Left ventricle myocardium superior (tissue), 1 donor: Measurements from ENCODE around the gene LRRC46. TPM values are rescaled to one million over a fixed set of nuclear protein-coding genes. Genes with fewer than 3 reads are reported as not detected.

Experiments
- ATAC-seq: fragments of 200-7000 bp; cut with Tn5 transposase; one replicate; pipeline ENCODE4 v1.9.1; 2020; ENCODE audit warnings: mild to moderate bottlenecking, moderate library complexity
- DNase-seq: peaks from one replicate; pipeline ENCODE4 v3.0.0-alpha.2; 2020
- intact Hi-C: fragments of 100-400 bp; cut with micrococcal nuclease; formaldehyde crosslinking; loops from one replicate; pipeline ENCODE4 v1.11.0; 2022
- long read RNA-seq: library from polyadenylated mRNA; unstranded; transcript quantifications from one replicate; pipeline ENCODE4 v2.0.0, GENCODE V29; 2021
- total RNA-seq: library from RNA; stranded (reverse); fragmentation: NEBNext Ultra II Directional; extraction: Animal tissue kit (Norgen Biotek cat#: 25700); gene quantifications from one replicate; pipeline ENCODE4 v1.2.1, GENCODE V29; 2021
- donor health status: DM: no; HTN: yes; CAD: no; lungs with severe emphysema.

Gene LRRC46
- total RNA-seq = not detected
- long read RNA-seq = 0 reads

- DNase-seq = peak; percentile 96
- intact Hi-C loops = no loop called here
- ATAC-seq = peak; percentile 97
These were observed at the start of gene LRRC46, which contains the start of gene MRPL10 for GRCh38 chr17:47831003-47831933. Gene LRRC46 (plus strand): TSS chr17:47831670. CDS start chr17:47831990, 320 bp downstream. Gene MRPL10 (minus strand): TSS chr17:47831541. CDS start chr17:47831511, 30 bp downstream.

GRCh38 chr17:47785538-47786123, 45.8 kb upstream of the LRRC46 start:
- ATAC-seq (no peak), DNase-seq (no peak)
- intact Hi-C loops = no loop called here

DNA sequence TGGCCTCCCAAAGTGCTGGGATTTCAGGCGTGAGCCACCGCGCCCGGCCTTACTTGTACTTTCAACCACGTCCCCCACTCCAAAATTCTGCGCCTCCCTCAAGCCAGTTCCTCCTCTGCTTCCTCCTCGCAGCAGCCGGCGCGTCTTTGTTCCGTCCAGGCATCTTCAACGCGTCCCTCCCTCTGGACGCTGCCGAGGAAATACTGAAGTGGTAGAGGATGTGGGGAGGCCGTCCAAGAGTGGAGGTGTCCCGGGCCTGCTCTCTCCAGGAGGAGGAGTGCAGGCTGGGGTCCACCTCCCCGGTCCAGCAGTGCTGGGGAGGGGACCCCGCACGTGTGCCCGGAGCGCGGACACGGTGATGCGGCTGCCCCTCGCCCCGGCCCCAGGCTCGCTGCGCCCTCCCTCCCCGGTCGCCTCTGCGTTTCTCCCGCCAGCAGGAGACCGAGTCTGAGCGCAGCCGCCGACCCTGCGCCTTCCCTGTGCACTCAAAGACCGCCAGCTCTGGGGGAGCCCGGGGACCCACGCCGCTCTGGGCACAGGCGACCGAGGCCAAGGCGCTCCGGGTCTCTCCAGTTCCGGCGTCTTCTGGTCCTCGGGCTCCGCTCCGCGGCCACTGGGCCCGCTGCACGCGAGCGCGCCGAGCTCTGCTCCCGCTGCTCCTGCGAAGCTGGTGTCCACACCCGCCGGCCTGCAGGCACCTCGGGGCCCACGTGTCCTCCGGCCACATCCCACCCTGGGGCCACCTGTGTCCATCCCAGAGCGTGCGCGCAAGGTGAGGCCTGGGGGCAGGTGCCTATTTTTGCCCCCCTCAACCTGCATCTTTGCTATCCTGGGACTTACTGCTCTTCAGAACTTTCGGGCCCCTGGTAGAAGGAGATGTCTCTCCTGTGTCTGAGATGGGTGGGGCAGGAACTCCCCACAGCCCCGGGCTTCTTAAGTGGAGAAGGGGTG, 41.6 kb upstream of the LRRC46 start:
- intact Hi-C loops = no loop called here
- DNase-seq (peak; percentile 72), ATAC-seq (peak; percentile 93)

GRCh38 chr17:47791025-47791424, 40.4 kb upstream of the LRRC46 start:
- intact Hi-C loops = no loop called here
- DNase-seq (no peak), ATAC-seq (no peak)

- no peak for ATAC-seq
- intact Hi-C loops = no loop called here
- no peak for DNase-seq
These were observed 39.0 kb upstream of the LRRC46 start for GRCh38 chr17:47792457-47792856.

DNA sequence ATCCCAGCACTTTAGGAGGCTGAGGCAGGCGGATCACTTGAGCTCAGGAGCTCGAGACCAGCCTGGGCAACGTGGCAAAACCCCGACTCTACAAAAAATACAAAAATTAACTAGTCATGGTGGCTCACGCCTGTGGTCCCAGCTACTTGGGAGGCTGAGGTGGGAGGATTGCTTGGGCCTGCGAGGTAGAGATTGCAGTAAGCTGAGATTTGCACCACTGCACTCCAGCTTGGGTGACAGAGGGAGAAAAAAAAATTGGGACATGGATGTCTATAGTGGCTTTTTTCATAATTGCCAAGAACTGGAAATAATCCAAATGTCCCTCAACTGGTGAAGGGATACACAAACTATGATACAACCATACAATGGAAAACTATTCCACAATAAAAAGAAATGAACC, 38.5 kb upstream of the LRRC46 start:
- ATAC-seq = no peak
- no peak for DNase-seq
- intact Hi-C loops = no loop called here

DNA sequence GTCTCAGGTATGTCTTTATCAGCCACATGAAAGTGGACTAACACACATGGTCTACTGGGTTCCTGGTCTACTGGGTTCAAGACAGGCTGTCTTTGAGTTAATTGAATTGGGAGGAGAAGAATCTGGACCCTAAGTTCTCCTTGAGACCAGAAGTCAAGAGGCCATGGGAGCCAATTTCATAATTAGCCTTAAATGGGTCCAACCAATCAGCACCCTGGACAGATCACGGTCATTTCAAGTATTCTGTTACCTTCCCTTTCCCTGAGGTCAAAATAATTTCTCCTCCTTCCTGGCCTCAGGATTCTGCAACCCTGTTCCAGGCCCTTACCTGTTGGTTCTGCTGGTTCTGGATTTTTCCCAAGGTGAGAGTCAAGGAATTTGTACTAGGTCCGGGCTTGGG, 33.7 kb upstream of the LRRC46 start:
- DNase-seq (no peak), ATAC-seq (no peak)
- intact Hi-C loops = no loop called here

GRCh38 chr17:47800686-47801085, 30.8 kb upstream of the LRRC46 start:
- DNase-seq (no peak), ATAC-seq (no peak)
- intact Hi-C loops = no loop called here

- intact Hi-C loops = no loop called here
- no peak for ATAC-seq
- no peak for DNase-seq
These were observed 30.2 kb upstream of the LRRC46 start for GRCh38 chr17:47801176-47801765.

DNA sequence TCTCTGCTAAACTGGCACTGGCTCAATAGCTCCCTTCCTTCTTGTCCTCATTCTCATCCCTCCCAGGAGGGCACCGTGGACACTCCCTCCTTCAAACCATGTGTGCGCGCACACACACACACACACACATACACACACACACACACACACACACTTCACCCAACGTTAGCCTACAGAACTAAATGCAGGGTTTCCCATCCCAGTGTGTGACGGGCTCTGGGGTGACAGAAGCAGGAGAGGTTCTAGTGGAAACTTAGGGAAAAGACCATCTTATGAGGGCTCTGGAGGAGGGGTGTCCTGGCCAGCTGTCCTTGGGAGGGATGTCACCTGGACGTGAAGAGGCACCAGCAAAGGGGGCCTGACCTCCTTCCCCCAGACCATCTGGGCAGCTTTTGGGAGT, 29.6 kb upstream of the LRRC46 start:
- ATAC-seq = no peak
- no peak for DNase-seq
- intact Hi-C loops = no loop called here

GRCh38 chr17:47802341-47803022, 29.0 kb upstream of the LRRC46 start:
- DNase-seq (no peak), ATAC-seq (peak; percentile 58)
- intact Hi-C loops = no loop called here

- ATAC-seq = no peak
- intact Hi-C loops = no loop called here
- DNase-seq = no peak
These were observed 28.3 kb upstream of the LRRC46 start for GRCh38 chr17:47803201-47803600.

- intact Hi-C loops = no loop called here
- DNase-seq = no peak
- no peak for ATAC-seq
These were observed 27.7 kb upstream of the LRRC46 start for GRCh38 chr17:47803751-47804150.

GRCh38 chr17:47804461-47804860, 27.0 kb upstream of the LRRC46 start:
- DNase-seq (no peak), ATAC-seq (no peak)
- intact Hi-C loops = no loop called here

DNA sequence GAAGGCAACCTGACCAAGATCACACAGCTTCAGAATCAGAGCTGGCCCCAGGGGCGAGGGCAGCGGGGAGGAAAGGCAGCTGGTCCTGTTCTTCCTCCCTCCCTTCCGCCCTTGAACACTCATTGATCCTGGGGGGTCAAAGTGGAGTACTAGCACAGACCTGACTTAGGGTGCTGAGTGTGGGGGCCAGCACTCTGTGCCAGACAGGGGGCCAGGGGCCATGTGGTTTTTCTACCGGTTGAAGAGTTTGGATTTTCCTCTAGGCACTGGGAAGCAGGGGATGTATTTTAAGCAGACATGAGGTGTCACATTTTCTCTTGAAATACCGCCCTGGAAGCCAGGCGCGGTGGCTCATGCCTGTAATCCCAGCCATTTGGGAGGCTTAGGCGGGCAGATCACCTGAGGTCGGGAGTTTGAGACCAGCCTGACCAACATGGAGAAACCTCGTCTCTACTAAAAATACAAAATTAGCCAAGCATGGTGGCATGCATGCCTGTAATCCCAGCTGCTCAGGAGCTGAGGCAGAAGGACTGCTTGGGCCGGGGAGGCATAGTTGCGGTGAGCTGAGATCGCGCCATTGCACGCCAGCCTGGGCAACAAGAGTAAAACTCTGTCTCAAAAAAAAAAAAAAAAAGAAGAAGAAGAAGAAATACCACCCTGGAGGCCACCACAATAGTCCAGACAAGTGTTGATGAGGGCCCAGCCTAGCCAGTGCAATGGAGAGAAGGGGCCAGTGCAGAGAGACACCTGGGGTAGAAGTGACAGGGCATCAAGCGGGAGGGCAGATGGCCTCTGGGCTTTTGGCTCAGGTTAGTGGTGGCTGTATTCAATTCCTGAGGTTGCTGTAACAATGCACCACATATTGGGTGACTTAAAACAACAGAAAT, 25.2 kb upstream of the LRRC46 start:
- ATAC-seq = peak; percentile 6
- intact Hi-C loops = no loop called here
- no peak for DNase-seq

DNA sequence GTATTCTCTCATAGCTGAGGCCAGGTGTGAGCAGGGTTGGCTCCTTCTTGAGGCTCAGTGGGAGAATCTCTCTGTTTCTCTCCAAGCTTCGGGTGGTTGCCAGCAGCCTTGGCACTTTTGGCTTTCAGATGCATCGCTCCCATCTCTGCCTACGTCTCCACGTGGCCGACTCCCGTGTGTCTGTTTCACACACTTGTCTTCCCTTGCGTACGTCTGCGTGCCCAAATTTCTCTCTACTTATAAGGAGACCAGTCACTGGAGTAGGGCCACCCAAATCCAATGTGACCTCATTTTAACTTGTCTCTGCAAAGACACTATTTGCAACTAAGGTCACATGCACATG, 24.6 kb upstream of the LRRC46 start:
- DNase-seq = no peak
- ATAC-seq = no peak
- intact Hi-C loops = no loop called here

DNA sequence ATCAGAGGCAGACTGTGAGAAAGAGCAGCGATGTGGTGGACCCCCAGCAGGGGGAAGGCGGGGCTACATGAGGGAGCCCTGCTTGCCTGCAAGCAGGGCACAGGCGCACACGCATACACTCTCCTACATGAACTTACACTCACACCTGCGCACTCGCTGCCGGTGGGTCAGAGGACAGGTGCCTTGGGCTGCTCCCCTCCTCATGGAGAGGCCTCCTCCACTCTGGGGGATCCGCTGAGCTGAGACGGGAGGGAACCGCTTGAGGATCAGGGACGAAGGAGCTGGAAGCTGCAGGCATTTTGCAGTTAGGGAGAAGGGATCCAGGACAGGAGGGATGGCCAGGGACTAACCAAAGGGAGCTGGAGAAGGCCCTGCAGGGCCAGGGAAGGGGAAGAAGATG, 24.0 kb upstream of the LRRC46 start:
- DNase-seq (no peak), ATAC-seq (no peak)
- intact Hi-C loops = no loop called here
